GM12878 (cell line): ENCODE results near the gene COL18A1. TPM values are rescaled to one million over a fixed set of nuclear protein-coding genes. Genes with fewer than 3 reads are reported as not detected.

Experiments
- ATAC-seq: fragments of 200-7000 bp; cut with Tn5 transposase; 3 replicates; pipeline ENCODE4 v1.9.1; 2020; ENCODE audit warnings: mild to moderate bottlenecking, moderate library complexity
- BruUV-seq: library from RNA; stranded (reverse); fragments of 400-500 nt; replicated peaks from 2 replicates; lab custom pipeline; 2021; lab: Mats Ljungman, UMichigan
- CTCF ChIA-PET: fragments of 300-600 bp; sonication (Branson Sonifier 250); formaldehyde crosslinking; extraction: SDS; loops from one replicate; lab custom pipeline; 2021; ENCODE audit warnings: inconsistent platforms; lab: Yijun Ruan, JAX
- POLR2A ChIA-PET: fragments of 350-600 bp; formaldehyde crosslinking; extraction: SDS; loops from one replicate; lab custom pipeline; 2021; ENCODE audit warnings: inconsistent platforms; lab: Charles Lee
- RAD21 ChIA-PET: fragments of 300-600 bp; sonication (Branson Sonifier 250); formaldehyde crosslinking; loops from one replicate; lab custom pipeline; 2023; ENCODE audit warnings: antibody characterized with exemption; ENCODE audit not compliant: unreplicated experiment; lab: Charles Lee
- SMC1A ChIA-PET: fragments of 300-600 bp; sonication (Branson Sonifier 250); formaldehyde crosslinking; loops from one replicate; lab custom pipeline; 2023; ENCODE audit not compliant: unreplicated experiment, uncharacterized antibody; lab: Charles Lee
- DNase-seq: peaks from one replicate; pipeline ENCODE4 v3.0.0-alpha.2; 2011; ENCODE audit warnings: low read depth, low spot score
- FAIRE-seq: peaks from 3 replicates; lab custom pipeline; 2011; peaks lifted over from hg19 to GRCh38; lab: Jason Lieb, UNC
- H2AFZ ChIP-seq: 2 replicates; pipeline ENCODE4 v1.6.0; 2011; ENCODE audit warnings: low read depth, low read length, control low read depth; ENCODE audit not compliant: control insufficient read depth
- H3K27ac ChIP-seq: 2 replicates; pipeline ENCODE4 v1.5.1; 2011; ENCODE audit warnings: control low read depth; ENCODE audit not compliant: control insufficient read depth, insufficient read depth
- H3K27me3 ChIP-seq, 2 experiments: replicated peaks in 1 of 2; 2 replicates each; pipeline versions ENCODE4 v1.6.0 to v1.6.1; 2011; ENCODE audit warnings: low read length in 1 of 2; ENCODE audit not compliant: control insufficient read depth in 2 of 2, insufficient read depth in 2 of 2
- H3K36me3 ChIP-seq, 2 experiments: 2 replicates each; pipeline ENCODE4 v1.5.1; 2011; ENCODE audit warnings: low read length in 1 of 2; ENCODE audit not compliant: control insufficient read depth in 2 of 2, insufficient read depth in 2 of 2
- H3K4me1 ChIP-seq: 2 replicates; pipeline ENCODE4 v1.6.1; 2011; ENCODE audit warnings: mild to moderate bottlenecking, low read length, moderate library complexity, mixed read lengths; ENCODE audit not compliant: control insufficient read depth, insufficient read depth
- H3K4me2 ChIP-seq: 2 replicates; pipeline ENCODE4 v1.6.0; 2011; ENCODE audit warnings: control low read depth; ENCODE audit not compliant: control insufficient read depth, insufficient read depth
- H3K4me3 ChIP-seq: fragments of 200-600 bp; sonication (generic); 2 replicates; pipeline ENCODE4 v1.5.1; 2016
- H3K79me2 ChIP-seq: 2 replicates; pipeline ENCODE4 v1.6.0; 2011; ENCODE audit warnings: low read length; ENCODE audit not compliant: control insufficient read depth, insufficient read depth
- H3K9ac ChIP-seq: 2 replicates; pipeline ENCODE4 v1.8.0; 2011; ENCODE audit warnings: low read length, control low read depth, mixed read lengths; ENCODE audit not compliant: control insufficient read depth, insufficient read depth
- H3K9me3 ChIP-seq: replicated peaks from 3 replicates; pipeline ENCODE4 v1.5.1; 2011; ENCODE audit warnings: mild to moderate bottlenecking, low read length; ENCODE audit not compliant: control insufficient read depth, insufficient read depth
- H4K20me1 ChIP-seq: 2 replicates; pipeline ENCODE4 v1.6.0; 2011; ENCODE audit not compliant: control insufficient read depth, insufficient read depth
- CREB1 ChIP-seq: IDR thresholded peaks from 2 replicates; pipeline ENCODE4 v1.6.1; 2012; ENCODE audit warnings: low read depth, mild to moderate bottlenecking, inconsistent platforms
- IKZF1 ChIP-seq: fragments of 450-650 bp; conservative IDR thresholded peaks from 2 replicates; pipeline ENCODE4 v1.6.1; 2017; ENCODE audit warnings: antibody characterized with exemption, mild to moderate bottlenecking
- NR2C1 ChIP-seq: fragments of 450-650 bp; IDR thresholded peaks from 2 replicates; pipeline ENCODE4 v1.6.1; 2017; ENCODE audit warnings: antibody characterized with exemption, mild to moderate bottlenecking, moderate library complexity
- PML ChIP-seq: IDR thresholded peaks from 2 replicates; pipeline ENCODE4 v1.6.1; 2012; ENCODE audit warnings: low read length, inconsistent platforms
- RAD21 ChIP-seq: IDR thresholded peaks from 2 replicates; pipeline ENCODE4 v1.6.1; 2011; ENCODE audit warnings: mild to moderate bottlenecking, low read depth, low read length, moderate library complexity; ENCODE audit not compliant: insufficient read depth
- SKIL ChIP-seq: fragments of 450-650 bp; IDR thresholded peaks from 2 replicates; pipeline ENCODE4 v1.6.1; 2017; ENCODE audit warnings: mild to moderate bottlenecking, low read depth, inconsistent platforms; ENCODE audit not compliant: poor library complexity, severe bottlenecking
- SUZ12 ChIP-seq: fragments of 200-600 bp; sonication (generic); IDR thresholded peaks from one replicate; pipeline ENCODE4 v1.6.1; 2018; ENCODE audit warnings: antibody characterized with exemption, mild to moderate bottlenecking; ENCODE audit not compliant: unreplicated experiment
- TARDBP ChIP-seq: IDR thresholded peaks from 2 replicates; pipeline ENCODE4 v1.6.1; 2016; ENCODE audit warnings: borderline replicate concordance
- TCF3 ChIP-seq: IDR thresholded peaks from 2 replicates; pipeline ENCODE4 v1.6.1; 2012; ENCODE audit warnings: low read depth, mild to moderate bottlenecking, low read length, borderline replicate concordance; ENCODE audit not compliant: insufficient read depth
- ZNF207 ChIP-seq: fragments of 450-650 bp; IDR thresholded peaks from 2 replicates; pipeline ENCODE4 v1.6.1; 2014; ENCODE audit warnings: antibody characterized with exemption, mild to moderate bottlenecking, borderline replicate concordance
- ZNF274 ChIP-seq: IDR thresholded peaks from one replicate; pipeline ENCODE4 v1.8.0; 2011; ENCODE audit not compliant: insufficient read length, insufficient read depth
- ZNF384 ChIP-seq: IDR thresholded peaks from 2 replicates; pipeline ENCODE4 v1.6.1; 2012; ENCODE audit warnings: low read depth, mild to moderate bottlenecking, low read length, improper control_type of control experiment, borderline replicate concordance
- whole genome bisulfite sequencing: methylation state at CpG from one replicate; pipeline ENCODE4 v1.1.6; 2016; ENCODE audit warnings: low lambda C conversion rate; ENCODE audit not compliant: insufficient replicate concordance, insufficient coverage; ENCODE audit errors: missing lambda C conversion rate; 5-methylcytosine and 5-hydroxymethylcytosine counted together
- in situ Hi-C: fragments of 300-500 bp; cut with MboI; formaldehyde crosslinking; loops from 9 replicates; pipeline ENCODE4 v1.14.3; 2018; ENCODE audit warnings: mixed read lengths
- intact Hi-C: fragments of 100-400 bp; cut with micrococcal nuclease; formaldehyde crosslinking; loops from one replicate; pipeline ENCODE4 v1.14.2; 2022; ENCODE audit not compliant: unreplicated experiment
- polyA plus RNA-seq, 11 experiments: library from polyadenylated mRNA; depleted of rRNA in 4 of 11; unstranded in 6 of 11; stranded (reverse) in 5 of 11; fragments of >200 nt; fragmentation: Nextera tagmentation in 4 of 11; fragmentation: Illumina TruSeq in 1 of 11; extraction: Ambion mirVana in 4 of 11; extraction: Trizol in 1 of 11; gene quantifications; 1 replicate in 1 of 11; 2 replicates in 10 of 11; pipeline versions ENCODE4 v1.2.1 to v1.2.3, GENCODE V29; 2011 to 2016; ENCODE audit warnings: inconsistent platforms in 2 of 11, missing spikeins in 2 of 11, low read depth in 1 of 11
- total RNA-seq, 4 experiments: library from RNA; depleted of rRNA in 3 of 4; stranded (reverse); fragments of >200 nt in 3 of 4; fragmentation: Illumina TruSeq in 1 of 4; extraction: Trizol in 1 of 4; gene quantifications; 2 replicates each; pipeline versions ENCODE4 v1.2.1 to v1.2.3, GENCODE V29; 2013 to 2021
- TF ChIP-seq, protein P1 (sequence below): fragments of 450-650 bp; IDR thresholded peaks from 2 replicates; pipeline ENCODE4 v1.6.1; 2016; ENCODE audit warnings: mild to moderate bottlenecking

Gene COL18A1
- total and polyA plus RNA-seq, 10 of the 15 experiments (the other 5 are each of a cell fraction or from before 2014, with no cell fraction given): under 0.01 to 0.49 (median 0.09) TPM; not detected in 3

DNA sequence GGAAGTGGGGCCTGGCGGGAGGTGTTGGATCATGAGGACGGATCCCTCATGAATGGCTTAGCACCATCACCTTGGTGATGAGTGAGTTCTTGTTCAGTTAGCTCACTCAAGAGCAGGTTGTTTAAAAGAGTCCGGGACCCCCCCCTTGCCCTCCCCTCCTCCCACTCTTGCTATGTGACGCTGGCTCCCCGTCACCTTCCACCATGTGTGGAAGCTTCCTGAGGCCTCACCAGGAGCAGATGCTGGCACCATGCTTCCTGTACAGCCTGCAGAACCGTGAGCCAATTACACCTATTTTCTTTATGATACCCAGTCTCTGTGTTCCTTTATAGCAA is 140.2 kb downstream of the COL18A1 start:
- no peak for DNase-seq
- no peak for TF ChIP-seq TCF3
- no peak for TF ChIP-seq NR2C1
- no peak for TF ChIP-seq PML
- TF ChIP-seq ZNF207: no peak
- no peak for TF ChIP-seq SUZ12
- no peak for TF ChIP-seq IKZF1
- TF ChIP-seq RAD21: no peak
- TF ChIP-seq ZNF384: no peak
- TF ChIP-seq TARDBP: no peak
- TF ChIP-seq, protein P1, sequence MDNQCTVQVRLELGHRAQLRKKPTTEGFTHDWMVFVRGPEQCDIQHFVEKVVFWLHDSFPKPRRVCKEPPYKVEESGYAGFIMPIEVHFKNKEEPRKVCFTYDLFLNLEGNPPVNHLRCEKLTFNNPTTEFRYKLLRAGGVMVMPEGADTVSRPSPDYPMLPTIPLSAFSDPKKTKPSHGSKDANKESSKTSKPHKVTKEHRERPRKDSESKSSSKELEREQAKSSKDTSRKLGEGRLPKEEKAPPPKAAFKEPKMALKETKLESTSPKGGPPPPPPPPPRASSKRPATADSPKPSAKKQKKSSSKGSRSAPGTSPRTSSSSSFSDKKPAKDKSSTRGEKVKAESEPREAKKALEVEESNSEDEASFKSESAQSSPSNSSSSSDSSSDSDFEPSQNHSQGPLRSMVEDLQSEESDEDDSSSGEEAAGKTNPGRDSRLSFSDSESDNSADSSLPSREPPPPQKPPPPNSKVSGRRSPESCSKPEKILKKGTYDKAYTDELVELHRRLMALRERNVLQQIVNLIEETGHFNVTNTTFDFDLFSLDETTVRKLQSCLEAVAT: no peak
- no peak for TF ChIP-seq ZNF274
- no peak for TF ChIP-seq SKIL
- TF ChIP-seq CREB1: no peak
- 88% methylated on average over 6 of the region's 6 CpGs for WGBS
- ChIA-PET CTCF (no interaction called here), POLR2A (no interaction called here), RAD21 (no interaction called here), SMC1A (no interaction called here)
- peak; percentile 7 for FAIRE-seq
- Histone ChIP-seq H3K4me1 (peaks cover 20% of the 10 kb centered on the region), H3K9me3 (no peaks in the 10 kb centered on the region), H3K36me3 (no peaks in the 10 kb centered on the region; a peak in 1 of 4 replicates), H3K9ac (no peak overlapping the region), H3K4me2 (no peak overlapping the region), H2AFZ (no peak overlapping the region), H3K4me3 (no peak overlapping the region), H3K27me3 (no peaks in the 10 kb centered on the region), H3K79me2 (peaks cover 16% of the 10 kb centered on the region), H3K27ac (no peak overlapping the region), H4K20me1 (no peaks in the 10 kb centered on the region)
- in situ Hi-C loops: no loop called here
- intact Hi-C loops: loop anchor here (10.0 kb wide), 1 partner anchor 70 kb away; no protein-coding TSS in a partner anchor
- ATAC-seq: no peak
- no TSS peak for BruUV-seq
